ENCODE results near the gene ADORA1.

ADORA1 gene

DNA sequence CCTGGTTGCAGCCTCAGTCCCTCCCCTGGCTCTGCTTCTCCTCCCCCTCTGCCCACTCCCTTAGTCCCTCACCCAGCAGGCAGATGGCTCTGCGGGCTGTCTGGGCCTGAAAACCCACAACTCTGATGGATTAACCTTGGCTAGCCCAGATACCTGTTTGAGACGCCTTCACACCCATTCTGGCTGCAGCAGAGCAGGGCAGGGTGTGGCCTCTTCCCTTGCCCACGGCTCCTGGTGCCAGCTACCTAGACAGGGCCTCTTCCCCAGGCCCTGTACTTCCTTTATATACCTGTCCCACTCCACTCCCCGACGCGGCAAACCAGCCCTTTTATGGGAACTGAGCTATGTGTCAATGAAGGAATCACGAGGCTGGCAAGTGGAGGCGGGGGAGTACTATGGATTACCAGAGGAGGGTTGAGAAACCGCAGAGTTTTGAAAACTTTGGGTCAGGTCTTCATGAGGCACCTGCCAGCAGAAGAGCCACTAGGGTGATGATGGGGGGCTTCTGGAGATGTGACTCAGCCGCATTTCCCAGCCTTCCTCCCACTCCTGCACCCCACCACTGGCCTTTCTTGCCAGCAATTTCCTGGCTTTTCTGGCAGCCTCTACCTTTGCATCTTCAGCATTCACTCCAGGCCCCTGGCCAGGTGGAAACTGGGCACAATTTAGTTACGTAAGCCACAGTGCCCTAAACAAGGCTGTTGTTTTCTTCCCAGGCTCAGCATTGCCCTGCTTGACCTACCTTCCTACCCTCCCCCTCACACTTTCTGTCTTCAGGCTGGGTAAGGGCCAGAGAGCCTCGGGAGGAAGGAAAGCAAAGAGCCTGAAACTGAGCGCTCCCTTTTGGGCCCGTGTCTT, 59.1 kb downstream of the ADORA1 start, which contains the start of gene CHI3L1:
TSS of gene CHI3L1 (minus strand) at position 259 of the 858 bp plus-strand sequence. CDS start at position 178, 81 bp downstream.
- DNase-seq = peak; percentile 44

DNA sequence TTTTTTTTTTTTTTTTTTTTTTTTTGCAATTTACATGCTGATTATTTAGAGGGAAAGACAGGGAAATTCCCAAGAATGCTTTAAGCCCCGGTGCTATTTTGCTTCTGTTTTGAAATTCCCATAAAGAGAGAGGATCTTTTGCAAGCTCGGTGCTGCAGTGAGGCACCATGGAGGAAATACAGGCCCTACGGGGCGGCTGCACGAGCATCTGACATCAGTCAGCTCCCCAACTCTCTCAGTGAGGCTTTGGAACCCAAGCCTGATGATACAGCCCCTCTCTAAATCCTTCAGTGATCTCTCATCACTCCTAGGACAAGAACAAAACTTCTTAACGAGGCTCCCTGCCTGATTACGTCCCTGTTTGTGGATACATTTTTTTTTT, 59.8 kb downstream of the ADORA1 start:
- no peak for DNase-seq

DNA sequence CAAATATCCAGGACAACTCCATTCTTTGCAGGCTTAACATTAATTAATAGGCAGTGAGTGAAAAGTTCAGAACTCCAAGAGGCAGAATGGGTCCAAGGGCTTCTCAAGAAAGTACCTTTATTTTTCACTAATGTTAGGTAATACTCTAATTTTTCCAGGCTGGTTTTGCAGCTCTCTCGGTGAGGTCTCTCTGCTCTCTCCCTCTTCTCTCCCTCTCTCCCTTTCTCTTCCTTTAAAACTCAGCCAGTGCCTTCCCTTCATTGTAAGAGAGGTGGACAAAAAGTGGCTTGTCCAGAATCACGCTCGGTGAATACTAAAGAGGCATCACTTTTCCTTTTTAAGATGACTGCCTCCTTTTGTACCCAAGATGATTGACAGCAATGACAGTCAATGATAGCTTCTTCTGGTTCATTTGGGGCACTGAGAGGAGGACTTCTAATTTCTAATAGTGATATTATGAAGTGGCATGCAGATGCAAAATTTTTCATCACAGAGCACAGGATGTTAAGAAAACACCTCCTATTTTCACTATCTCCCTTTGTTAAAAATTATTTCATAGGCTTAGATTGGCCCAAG, 60.3 kb downstream of the ADORA1 start:
- no peak for DNase-seq

DNA sequence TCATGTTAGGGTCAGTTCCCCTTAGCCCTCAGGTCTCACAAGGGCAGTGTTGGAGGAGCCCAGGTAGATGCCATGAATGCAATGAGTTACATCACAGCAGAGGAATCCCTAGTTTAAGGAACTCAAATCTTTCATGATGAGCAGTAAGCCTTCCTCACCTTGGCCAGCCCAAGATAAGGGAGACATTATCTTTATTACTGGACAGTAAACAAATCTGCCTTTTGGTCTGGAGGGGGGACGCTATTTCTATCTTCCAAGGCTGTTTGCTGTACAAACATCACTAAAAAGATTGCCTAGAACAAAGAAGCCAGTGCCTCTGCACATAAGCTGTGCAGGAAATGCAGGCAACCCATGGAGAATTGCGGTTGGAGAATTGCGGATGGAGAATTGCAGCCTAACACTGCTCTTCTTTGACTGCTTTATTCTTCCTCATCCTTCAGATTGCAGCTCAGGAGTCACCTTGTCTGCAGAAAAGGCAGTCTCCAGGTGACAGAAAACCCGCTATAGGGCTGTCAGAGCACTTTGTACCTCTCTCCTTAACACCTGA, 61.2 kb downstream of the ADORA1 start:
- no peak for DNase-seq

DNA sequence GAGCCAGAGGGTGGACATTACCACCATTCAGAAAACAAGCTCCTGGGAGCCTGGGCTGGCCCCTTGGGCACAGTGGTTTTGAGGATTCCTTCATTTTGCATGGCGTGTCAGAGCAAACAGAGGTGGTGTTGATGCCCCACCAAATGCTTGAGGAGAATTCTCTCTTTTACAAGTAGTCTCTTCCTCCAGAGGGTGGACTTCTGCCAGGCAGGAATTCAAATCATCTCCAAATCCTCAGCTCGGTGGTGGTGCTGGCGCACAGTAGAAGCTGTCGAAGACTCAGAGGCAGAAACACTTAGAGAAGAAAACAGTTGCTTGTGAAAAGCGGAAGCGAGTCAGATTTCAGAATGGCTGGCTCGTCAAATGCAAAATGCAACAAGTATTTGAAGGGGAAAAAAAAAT, 62.4 kb downstream of the ADORA1 start:
- no peak for DNase-seq

DNA sequence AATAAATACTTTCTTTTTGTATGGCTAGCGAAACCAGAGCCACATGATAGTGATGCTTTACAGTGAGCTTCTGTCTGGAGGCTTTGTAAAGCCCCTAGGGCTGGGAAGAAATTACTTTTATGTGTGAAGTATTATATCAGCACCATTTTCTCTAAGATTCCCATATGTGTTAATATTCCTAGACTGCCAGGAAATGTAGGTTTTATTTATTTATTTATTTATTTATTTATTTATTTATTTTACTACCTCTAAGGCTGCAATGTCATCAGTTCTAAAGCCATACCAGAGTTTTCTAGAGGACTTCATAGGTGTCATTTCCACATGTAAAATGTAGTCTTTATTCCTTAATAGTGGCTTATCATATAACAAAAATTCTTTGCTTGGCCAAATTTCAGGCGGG, 63.4 kb downstream of the ADORA1 start:
- DNase-seq = no peak

DNA sequence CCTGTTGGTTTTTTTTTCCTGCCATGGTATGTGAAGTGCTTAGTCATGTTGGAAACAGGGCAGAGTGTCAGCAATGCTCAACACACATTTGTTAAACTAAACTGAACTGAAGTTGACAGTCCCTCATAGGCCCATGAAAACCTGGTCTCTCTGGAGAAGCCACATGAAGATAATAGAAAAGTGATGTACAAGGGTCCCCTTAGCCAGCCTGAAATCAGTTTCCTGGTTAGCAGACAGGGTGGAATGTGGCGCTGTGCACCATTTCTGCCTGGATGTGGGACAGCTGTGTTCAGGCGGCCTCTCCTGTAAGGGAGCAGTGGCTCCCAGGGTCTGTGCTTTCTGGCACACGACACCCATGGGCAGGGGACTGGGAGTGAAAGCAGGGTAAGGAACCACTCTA, 68.8 kb downstream of the ADORA1 start:
- no peak for DNase-seq

DNA sequence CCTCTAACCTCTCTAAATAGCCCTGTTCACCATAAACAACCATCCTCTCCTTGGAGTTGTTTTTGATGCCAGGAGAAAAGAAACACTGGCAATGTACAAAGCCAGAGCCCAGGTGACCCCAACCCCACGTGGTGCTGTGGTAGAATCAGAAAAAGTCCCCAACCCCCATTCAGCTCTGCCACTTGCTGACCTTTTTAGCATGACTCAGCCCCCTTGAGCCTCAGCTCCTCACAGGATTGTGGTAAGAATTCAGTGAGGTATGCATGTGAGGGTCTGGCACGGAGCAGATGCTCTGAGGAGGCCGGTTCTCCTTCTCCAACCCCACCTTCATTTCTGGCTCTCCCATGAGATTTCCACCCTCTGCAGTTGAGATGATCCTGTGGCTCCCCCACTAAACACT, 70.1 kb downstream of the ADORA1 start:
- DNase-seq = no peak

DNA sequence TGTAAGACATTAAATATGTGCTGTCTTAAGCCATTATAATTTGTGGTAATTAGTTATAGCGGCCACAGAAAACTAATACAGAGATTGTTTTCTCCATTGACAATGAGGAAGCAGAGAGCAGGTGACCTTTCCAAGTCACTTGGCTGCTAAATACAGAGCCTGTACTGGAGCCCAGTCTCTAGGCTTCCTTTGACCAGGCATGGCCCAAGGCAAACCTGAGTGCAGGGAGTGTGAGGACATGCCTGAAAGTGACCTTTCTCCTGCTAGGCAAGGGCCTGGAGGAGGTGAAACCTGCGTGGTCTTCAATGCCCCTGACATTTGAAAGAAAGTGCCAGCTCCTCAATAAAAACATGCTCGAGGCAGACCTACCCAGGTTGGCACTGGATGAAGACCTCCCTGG, 71.5 kb downstream of the ADORA1 start:
- DNase-seq = no peak

DNA sequence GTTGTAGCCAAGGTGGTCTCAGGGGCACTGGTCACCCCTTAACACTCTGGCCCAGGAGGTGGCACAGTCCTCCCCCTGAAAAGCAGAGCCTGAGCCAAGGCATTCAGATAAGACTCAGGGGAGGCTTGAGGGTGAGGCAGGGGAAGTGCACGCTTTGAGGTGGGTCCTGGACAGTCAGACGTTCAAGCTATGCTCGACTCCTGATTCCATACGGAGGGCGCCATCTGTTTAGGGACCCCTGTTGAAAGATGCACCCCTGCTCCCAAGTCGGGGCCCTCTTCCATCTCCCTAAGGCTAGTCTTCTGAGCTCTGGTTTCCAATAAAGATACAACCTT, 71.9 kb downstream of the ADORA1 start:
- DNase-seq = no peak

DNA sequence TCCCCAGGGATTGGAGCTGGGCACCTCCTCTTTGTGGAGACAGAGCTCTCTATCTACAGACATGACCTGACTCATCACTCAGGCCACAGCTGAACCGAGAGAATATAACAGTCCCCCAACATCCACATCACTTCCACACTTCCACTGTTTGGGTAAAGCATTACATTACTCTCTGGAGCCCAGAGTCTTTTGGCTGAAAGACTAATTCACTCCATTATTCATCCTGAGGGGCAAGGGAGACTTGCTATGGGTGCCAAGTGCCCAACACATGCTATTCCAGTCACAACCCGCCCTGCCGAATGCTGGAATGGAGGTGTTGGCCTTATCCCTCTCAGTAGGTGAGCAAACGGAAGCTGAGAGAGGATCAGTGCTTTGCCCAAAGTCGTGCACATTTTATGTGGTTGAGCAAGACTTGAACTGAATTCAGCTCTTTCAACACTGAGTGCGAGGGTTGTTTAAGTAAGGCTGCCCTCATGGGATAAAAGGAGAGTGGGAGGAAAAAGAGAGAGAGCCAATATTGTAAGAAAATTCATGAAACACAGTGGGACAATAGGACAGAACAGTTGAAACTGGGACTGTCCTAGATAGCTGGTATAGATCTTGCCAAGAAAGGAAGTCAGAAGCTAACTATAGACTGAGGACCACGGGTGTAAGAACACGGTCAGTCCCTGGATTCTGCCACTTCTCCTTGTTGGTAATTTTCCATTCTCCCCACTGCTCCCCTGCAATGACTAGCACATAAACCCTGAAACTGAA, 72.5 kb downstream of the ADORA1 start:
- no peak for DNase-seq

DNA sequence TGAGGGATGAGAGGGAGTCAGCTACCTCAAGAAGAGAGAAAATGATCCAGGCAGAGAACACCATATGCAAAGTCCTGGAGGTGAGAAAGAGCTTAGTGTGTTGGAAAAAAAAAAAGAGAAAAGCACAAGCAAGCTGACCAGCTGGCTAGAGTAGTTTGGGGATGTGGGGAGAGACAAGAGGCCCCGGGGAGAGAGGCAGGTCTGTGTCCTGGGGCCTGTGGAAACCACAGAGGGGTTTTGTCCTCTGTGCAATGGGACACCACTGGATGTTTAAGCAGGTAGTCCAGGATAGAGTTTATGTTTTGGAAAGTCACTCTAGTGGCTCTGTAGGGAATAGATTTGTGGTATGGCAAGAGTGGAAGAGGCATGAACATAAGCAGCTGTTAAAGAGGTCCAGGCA, 73.4 kb downstream of the ADORA1 start:
- DNase-seq = no peak

DNA sequence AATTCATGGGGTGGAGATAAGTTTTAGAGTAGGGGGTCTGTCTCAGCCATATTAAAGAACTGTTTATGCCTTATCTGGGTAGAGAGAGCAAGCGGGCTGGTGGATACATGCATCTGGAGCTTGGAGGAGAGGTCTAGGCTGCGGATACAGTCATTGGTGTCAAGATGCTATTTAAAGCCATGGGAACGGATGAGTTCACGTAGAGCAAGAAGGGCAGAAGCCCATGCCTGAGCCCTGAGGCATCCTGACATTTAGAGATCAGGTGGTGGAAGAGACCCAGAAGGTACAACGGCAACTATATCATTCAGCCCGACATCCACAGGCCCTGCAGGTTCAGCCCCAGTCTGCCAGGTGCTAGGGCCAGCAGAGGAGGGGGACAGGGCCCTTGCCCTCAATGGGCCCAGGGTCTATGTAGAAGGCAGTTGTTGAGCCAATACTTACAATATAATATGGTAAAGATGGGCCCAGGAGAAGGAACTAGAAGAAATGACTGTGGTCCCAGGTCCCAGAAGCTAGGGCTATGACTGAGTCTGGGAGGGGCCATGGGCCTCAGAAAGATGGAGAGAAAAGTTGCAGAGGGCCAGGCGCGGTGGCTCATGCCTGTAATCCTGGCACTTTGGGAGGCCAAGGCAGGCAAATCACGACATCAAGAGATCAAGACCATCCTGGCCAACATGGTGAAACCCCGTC, 74.1 kb downstream of the ADORA1 start:
- DNase-seq = no peak

DNA sequence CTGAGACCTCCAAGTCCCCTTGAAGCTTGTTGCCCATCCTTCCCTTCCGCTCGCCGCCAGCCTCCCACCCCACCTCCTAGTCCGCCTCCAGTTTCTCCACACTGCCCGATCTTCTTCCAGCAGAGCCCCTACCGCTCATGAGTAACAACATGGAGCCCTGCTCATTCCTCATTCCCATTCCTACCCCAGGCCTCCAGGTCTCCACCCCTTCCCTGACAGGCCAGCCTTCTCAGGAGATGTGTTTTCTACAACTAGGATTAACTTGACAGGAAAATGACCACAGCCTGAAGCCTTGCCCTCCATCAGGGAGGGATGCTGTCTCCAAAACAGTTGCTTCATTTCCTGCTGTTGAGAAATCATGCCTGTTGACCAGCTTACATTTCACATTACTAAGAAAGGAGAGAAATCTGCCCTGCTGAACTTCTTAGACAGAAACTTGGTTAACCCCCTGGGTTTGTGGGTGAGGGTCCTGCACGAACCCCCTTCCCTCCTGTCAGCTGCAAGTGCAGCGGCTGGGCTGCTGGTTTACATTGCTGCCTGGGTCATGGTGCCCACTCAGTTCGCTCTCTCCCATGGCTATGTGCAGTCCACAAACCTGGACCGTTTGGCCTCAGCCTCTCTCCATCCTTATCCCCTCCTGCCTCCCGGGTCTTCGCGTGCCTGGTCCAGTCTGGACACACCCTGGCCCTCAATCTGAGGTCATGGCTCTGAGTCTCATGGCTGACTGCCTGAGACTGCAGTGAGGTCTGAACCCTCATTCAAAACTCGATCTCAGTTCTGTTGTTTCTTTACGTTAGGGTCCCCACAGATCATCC, 75.1 kb downstream of the ADORA1 start:
- no peak for DNase-seq

DNA sequence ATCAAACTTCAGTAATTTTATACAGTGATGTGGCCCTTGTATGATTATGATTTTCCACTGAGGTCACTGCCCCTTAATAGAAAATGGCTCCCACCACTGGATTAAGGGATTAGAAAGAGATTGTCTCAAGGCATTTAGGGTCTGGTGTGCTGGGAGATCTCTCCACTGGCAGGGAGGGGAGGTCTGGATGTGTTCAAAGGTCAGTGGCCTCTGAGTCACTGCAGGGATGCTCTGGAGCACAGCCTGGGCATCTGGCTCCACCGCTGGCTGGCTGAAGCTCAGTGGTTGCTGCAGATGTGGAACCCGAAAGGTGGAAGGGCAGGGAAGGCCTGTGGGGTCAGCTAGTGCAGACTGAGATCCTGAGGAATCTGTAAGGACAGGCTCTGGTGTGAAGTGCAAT, 77.2 kb downstream of the ADORA1 start:
- DNase-seq = no peak

DNA sequence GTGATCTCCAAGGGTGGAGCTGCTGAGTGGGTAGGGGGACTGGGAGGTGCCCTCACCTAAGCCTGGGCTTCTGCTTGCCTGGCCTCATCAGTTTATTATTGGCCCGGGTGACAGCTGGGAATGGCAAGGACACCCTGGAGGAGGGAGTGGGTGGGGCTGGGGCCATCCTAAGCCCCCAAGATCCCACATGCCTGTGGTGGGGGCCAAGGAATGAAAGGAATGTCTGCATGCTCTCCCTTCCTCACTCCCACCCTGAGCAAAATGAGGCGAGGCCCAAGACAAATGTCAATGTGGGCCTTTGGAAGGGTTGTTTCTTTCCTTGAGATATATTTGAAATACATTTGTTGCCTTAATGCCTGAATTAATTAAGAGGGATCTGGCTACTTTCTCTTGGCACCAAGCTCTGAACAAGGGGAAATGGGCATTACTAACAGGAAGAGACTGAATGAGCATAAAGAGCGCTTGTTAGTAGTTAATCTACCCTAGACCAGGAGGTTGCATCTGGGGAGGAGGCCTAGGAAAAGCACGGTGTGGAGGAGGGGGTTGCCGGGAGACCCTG, 78.7 kb downstream of the ADORA1 start:
- DNase-seq = no peak

DNA sequence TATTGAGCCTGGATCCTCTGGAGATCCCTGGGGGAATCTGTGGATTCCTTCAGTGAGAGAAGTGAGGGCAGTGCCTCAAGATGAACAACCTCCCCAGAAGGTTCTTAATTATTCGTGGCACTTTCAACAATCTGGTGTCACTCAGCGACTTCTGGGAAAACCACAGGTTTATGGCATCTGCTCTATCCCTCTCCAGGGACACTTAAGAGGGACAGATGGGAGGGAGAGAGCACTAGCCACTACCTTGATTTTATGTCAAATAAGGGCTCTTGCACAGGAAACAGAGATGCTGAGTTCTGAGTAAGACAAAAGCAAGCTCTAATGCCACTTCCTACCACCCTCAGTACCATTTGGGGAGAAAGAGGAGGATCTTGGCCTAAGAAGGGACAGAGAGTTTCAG, 80.2 kb downstream of the ADORA1 start:
- no peak for DNase-seq

DNA sequence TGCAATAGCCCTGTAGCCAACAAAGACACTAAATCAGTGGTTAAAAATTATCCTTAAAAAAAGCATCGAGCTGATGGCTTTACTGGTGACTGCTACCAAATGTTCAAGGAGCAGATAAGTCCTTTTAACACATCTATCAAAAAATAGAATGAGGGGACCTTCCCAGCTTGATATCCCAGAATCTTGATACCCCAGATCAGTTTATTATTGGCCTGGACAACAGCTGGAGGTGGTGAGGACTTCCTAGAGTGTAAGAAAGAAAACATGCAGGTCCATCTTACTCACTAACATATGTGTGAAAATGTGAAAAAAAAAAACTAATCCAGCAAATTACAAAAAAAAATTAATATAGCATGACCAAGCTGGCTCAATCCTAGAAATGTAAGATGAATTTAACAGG, 80.7 kb downstream of the ADORA1 start:
- DNase-seq = no peak

DNA sequence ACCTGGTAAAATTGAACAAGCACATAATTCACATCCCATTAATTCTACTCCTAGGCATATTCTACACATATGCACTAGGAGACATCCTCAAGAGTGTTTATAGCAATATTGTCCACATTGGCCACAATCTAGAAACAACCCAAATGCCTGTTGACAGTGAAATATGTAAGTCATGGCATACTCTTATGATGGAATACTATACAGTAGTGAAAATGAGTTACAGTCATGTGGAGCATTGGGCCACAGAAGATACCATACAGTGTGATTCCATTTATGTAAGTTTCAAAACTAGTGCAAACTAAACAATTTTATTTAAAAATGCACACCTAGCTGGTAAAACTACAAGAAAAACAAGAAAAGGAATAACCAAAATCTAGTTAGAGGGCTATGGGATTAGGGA, 82.8 kb downstream of the ADORA1 start:
- DNase-seq = no peak

DNA sequence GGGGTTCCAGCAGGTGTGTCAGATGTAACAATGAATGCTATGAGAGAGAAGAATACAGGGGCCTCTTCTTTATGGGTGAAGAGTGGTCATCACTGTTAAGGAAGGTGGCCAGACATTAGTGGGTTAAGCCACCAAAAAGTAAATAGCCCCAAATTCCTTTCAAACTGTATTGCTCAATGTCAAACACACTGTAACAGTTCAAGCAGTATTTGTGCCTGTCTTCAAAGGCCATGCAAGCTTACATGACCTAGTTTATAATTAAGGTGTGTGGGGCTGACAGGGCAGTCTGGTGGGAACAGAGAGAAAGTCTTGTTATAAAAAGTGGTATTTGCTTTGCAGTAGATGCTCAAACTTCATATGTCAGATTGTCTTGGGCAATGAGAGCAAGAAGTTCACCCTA, 83.5 kb downstream of the ADORA1 start:
- no peak for DNase-seq

DNA sequence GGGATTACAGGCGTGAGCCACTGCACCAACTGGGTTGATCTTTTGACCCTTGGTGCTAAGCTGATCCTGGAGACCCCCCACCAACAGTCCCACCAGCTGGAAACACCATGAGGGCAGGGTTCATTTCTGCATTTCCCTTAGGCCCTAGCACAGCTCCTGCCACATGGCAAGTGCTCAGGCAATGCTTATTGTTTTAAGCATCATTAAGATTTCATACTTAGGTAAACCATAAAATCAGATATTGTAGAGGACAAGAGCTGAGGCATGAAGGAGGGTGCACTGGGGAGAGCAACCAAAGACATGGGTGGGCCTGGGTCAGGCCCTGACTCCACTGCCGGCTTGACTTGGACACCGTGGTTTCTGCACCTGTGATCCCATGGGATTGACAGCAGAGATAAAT, 84.3 kb downstream of the ADORA1 start:
- no peak for DNase-seq

Measured in right kidney (tissue), 1 donor.